IMR-90 (cell line): Measurements from ENCODE around the gene SGTB.

Source experiments
- MAFK ChIP-seq: IDR thresholded peaks from 2 replicates; pipeline ENCODE4 v1.6.1; 2012; ENCODE audit warnings: low read depth, low read length, improper control_type of control experiment
- MXI1 ChIP-seq: IDR thresholded peaks from 2 replicates; pipeline ENCODE4 v1.6.1; 2012; ENCODE audit warnings: low read depth, mild to moderate bottlenecking, low read length, moderate library complexity, borderline replicate concordance
- POLR2A ChIP-seq: IDR thresholded peaks from 2 replicates; pipeline ENCODE4 v1.6.1; 2012; ENCODE audit warnings: mild to moderate bottlenecking, low read depth, low read length
- RAD21 ChIP-seq: IDR thresholded peaks from 2 replicates; pipeline ENCODE4 v1.6.1; 2012; ENCODE audit warnings: low read length, improper control_type of control experiment
- RCOR1 ChIP-seq: IDR thresholded peaks from 2 replicates; pipeline ENCODE4 v1.6.1; 2012; ENCODE audit warnings: mild to moderate bottlenecking, low read length, improper control_type of control experiment; ENCODE audit not compliant: insufficient replicate concordance
- SMC3 ChIP-seq: fragments of 150-350 bp; IDR thresholded peaks from 2 replicates; pipeline ENCODE4 v1.6.1; 2016; ENCODE audit warnings: low read depth, mild to moderate bottlenecking, antibody characterized with exemption, low read length, moderate library complexity
- TF ChIP-seq, protein P1 (sequence below): fragments of 150-350 bp; IDR thresholded peaks from 2 replicates; pipeline ENCODE4 v1.6.1; 2017; ENCODE audit warnings: mild to moderate bottlenecking, antibody characterized with exemption, low read length, low read depth
- TF ChIP-seq, protein P2 (sequence below): conservative IDR thresholded peaks from 2 replicates; pipeline ENCODE4 v1.5.1; 2012; ENCODE audit warnings: mild to moderate bottlenecking, low read depth, low read length, improper control_type of control experiment

DNA sequence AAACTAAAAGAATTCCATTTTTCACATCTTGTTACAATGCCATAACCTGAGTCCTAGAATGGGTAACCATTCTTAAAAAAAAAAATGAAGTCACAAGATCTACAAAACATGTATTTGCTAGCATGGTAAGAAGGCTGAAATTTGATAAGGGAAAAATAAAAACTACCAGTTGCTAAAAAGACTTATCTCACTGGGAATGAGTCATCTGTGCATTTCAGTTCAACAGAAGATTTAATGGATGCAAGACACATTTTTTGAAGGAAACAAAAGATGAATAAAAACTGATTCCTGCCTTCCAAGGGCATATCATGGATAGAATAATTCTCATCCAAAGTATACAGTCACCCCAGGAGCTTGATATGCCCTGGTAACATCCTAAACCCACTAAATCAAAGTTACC is 47.2 kb downstream of the SGTB start:
- TF ChIP-seq, protein P1, sequence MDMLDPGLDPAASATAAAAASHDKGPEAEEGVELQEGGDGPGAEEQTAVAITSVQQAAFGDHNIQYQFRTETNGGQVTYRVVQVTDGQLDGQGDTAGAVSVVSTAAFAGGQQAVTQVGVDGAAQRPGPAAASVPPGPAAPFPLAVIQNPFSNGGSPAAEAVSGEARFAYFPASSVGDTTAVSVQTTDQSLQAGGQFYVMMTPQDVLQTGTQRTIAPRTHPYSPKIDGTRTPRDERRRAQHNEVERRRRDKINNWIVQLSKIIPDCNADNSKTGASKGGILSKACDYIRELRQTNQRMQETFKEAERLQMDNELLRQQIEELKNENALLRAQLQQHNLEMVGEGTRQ: no peak
- no peak for TF ChIP-seq SMC3
- no peak for TF ChIP-seq MAFK
- TF ChIP-seq, protein P2, sequence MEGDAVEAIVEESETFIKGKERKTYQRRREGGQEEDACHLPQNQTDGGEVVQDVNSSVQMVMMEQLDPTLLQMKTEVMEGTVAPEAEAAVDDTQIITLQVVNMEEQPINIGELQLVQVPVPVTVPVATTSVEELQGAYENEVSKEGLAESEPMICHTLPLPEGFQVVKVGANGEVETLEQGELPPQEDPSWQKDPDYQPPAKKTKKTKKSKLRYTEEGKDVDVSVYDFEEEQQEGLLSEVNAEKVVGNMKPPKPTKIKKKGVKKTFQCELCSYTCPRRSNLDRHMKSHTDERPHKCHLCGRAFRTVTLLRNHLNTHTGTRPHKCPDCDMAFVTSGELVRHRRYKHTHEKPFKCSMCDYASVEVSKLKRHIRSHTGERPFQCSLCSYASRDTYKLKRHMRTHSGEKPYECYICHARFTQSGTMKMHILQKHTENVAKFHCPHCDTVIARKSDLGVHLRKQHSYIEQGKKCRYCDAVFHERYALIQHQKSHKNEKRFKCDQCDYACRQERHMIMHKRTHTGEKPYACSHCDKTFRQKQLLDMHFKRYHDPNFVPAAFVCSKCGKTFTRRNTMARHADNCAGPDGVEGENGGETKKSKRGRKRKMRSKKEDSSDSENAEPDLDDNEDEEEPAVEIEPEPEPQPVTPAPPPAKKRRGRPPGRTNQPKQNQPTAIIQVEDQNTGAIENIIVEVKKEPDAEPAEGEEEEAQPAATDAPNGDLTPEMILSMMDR: no peak
- no peak for TF ChIP-seq RAD21
- TF ChIP-seq POLR2A: no peak
- TF ChIP-seq RCOR1: no peak
- no peak for TF ChIP-seq MXI1
